HG03280 (cell line): ENCODE data around the gene MPZ.
"Not testable (repeated sequence)": the region's sequence is repeated elsewhere in the genome, so short reads cannot be mapped to it uniquely, and the experiment has no call there.

Experiments
- ATAC-seq: cut with Tn5 transposase; IDR thresholded peaks from one replicate; pipeline ENCODE4 v1.9.1; 2021; ENCODE audit warnings: mild to moderate bottlenecking, moderate library complexity; ENCODE audit not compliant: unreplicated experiment

MPZ gene

DNA sequence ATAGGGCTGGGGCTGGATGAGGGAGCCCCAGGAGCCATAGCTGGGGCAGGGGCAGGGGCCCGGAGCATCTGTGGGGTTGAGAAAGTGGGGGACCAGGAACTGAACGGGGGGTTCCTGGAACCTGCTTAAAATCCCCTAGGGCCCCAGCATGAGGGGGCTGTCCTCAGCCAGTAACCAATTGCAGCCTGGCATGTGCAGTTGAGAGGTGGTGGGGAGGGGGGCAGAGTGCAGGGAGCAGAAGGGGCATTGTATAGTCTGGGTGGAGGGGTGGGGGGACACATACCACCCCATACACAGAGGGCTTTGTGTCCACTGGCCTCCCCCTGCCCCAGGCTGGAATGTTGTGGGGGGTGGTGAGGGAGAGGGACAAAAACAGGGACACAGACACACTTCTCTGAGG is at the start of gene MPZ:
TSS of gene MPZ (minus strand) at position 101 of the 400 bp plus-strand sequence. CDS start at position 38, 63 bp downstream.
- no peak for ATAC-seq

DNA sequence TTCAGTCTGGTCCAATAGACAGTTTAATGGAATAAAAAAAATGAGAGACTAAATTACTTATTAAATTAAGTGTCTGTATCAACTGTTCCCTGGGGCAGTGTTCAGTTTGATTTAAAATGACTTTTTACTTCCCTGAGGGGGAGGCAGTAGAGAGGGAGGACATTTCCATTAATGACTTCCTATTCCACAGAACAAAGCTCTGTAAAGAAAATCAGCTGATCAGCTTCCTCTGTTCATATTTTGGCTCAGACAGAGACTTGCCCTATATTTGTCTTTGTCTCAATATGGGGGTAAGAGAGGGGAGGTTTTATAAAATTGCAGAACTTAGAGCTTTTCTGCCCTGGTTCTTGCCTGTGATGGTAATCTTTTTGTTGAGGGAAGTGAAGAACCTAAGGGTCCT is 49.5 kb upstream of the MPZ start:
- no peak for ATAC-seq

DNA sequence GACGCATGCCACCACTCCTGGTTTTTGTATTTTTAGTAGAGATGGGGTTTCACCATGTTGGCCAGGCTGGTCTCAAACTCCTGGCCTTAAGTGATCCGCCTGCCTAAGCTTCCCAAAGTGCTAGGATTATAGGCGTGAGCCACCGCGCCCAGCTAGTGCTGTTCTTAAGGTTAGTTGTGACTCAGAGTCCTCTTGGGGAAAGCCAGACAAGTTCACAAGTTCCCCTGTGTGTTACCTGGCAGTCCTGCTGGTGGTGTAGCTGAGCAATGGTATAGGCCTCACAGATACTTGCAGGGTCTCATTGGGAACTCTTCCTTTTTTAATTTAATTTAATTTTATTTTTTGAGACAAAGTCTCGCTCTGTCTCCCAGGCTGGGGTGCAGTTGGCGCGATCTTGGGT is 47.3 kb upstream of the MPZ start:
- no peak for ATAC-seq

DNA sequence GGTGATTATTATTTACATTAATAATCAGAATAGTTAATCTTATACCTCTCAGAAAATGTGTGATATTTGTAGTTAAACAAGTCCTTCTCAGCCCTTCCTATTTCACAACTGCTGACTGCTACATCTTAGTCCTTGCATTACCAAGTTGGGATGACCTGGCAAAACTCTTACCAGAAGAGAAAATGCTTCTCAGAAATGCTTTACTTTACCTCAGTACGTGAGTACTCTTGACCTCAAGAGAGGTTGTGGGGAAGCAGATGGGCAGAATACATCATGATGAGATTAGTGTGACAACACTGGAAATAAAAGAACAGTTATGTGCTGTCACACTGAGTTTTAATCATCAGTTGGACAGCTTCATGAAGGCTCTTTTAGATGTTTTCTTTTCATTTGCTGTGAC is 41.7 kb upstream of the MPZ start:
- no peak for ATAC-seq

DNA sequence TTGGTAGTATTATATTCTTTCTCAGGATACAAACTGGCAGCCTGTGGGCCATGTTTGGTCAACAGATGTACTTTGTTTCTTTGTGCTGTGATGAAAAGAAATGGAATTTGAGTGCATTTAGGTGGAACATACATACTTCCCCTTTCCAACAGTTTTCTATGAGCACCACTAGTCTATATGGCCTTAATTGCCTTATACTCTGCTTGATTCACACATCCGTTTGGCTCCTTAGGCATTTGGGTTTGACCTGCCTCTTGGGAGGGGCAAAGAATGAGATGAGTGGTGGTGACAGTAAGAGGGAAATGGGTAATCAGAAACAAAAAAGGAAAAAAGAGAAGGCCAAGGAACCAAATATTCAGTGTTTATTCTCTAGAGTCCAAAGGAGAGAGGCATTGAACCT is 40.9 kb upstream of the MPZ start:
- no peak for ATAC-seq

DNA sequence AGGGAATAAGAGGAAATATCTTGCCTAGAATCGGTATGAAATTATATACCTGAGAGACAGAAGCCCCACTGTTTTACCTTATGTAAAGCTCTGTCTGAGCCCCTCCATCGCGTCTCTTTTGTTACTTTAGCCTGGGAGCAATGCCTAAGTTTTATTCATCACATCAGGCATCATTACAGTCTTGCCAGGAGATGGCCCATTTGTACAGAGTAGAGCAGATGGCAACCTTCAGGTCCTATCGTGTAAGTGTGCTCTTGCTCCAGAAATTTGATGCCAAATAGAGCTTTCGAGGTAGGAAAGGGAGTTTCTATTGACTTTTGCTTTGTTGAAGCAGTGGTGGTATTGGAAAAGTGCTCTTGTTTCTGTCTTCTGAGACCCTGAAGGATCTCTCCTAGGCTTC is 33.1 kb upstream of the MPZ start:
- ATAC-seq = no peak

DNA sequence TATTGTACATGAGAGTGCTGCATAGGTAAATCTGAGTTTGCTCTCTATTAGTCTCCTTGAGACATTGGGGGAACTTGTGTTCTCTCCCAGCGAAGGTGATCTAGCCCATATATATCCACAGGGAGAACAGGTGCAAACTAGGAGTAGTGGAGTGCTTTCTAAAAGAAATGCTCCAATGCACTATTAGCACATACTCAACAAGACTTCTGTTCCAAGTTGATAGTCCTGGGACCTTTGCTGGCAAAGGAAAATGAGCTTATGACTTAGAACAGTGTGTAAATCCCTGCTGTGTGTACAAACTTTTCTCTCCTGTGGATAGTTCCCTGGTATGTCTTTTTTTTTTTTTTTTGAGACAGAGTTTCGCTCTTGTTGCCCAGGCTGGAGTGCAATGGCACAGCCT is 32.4 kb upstream of the MPZ start:
- no peak for ATAC-seq

DNA sequence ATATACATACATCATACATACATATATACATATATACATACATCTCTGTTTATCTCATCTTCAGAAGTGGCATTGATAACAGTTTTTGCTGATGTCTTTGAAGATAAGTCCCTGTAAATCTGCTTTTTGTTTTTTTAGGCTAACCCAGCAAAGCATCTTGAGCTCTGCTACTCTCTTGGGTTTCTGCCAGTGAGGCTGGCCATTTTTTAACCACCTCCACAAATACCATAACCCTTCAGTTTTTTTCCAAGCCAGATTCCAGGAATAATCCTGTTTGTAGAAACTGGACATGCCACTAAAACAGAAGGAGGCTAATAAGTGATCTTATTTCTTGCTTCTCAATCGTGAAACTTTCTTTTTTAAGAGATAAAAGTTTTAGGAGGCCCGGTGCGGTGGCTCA is 26.0 kb upstream of the MPZ start:
- ATAC-seq = no peak

DNA sequence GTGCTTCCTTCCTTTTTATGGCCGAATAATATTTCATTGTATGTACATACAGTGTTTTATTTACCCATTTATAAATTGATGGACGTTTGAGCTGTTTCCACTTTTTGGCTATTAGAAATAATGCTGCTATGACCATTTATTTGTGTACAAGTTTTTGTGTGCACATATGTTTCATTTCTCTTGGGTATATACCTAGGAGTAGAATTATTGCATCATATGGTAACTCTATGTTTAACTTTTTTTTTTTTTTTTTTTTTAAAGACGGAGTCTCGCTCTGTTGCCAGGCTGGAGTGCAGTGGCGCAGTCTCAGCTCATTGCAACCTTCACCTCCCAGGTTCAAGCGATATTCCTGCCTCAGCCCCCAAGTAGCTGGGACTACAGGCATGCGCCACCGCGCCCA is 23.4 kb upstream of the MPZ start:
- ATAC-seq = no peak

DNA sequence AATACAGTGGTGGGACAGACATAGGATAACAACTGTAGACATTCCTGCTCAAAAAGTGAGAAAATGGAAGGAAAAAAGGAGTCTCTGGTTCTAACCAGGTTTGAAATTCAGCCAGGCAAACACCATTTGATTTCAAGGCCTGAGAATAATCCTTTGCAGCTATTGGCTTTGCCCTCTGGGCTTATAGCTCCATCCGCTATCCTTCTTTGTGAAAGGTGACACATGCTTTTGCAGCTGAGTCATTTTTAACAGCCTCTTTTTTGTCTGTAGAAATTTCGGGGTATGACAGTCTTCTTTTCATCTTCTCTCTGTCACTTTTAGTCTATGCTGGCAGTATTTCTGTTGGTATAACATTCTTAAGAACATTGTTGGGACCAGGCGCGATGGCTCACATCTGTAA is 20.6 kb upstream of the MPZ start:
- no peak for ATAC-seq

DNA sequence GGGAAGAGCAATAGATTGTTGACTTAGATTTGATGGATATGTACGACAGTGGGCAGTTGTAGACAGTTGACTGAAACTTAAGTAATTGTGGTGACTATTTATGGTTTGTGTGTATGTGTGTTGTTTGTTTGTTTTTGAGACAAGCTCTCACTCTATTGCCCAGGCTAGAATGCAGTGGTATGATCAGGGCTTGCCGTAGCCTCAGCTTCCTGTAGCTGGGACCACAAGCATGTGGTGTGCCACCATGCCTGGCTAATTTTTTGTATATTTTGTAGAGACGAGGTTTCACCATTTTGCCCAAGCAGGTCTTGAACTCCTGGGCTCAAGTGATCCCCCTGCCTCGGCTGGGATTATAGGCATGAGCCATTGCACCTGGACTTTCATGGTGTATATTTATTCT is 14.3 kb upstream of the MPZ start:
- ATAC-seq = no peak

DNA sequence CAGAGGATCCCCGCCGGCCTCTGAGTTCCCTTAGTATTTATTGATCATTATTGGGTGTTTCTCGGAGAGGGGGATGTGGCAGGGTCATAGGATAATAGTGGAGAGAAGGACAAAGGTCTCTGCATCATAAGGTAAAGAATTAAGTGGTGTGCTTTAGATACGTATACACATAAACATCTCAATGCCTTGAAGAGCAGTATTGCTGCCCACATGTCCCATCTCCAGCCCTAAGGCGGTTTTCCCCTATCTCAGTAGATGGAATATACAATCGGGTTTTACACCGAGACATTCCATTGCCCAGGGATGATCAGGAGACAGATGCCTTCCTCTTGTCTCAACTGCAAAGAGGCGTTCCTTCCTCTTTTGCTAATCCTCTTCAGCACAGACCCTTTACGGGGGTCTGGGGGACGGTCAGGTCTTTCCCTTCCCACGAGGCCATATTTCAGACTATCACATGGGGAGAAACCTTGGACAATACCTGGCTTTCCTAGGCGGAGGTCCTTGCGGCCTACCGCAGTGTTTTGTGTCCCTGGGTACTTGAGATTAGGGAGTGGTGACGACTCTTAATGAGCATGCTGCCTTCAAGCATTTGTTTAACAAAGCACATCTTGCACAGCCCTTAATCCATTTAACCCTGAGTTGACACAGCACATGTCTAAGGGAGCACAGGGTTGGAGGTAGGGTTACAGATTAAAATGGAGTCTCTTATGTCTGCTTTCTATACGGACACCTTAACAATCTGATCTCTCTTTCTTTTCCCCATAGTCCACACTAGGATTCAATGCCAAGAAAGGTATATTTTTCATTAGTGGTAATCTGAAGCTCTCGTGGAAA is 6.3 kb upstream of the MPZ start:
- not testable (repeated sequence) for ATAC-seq

DNA sequence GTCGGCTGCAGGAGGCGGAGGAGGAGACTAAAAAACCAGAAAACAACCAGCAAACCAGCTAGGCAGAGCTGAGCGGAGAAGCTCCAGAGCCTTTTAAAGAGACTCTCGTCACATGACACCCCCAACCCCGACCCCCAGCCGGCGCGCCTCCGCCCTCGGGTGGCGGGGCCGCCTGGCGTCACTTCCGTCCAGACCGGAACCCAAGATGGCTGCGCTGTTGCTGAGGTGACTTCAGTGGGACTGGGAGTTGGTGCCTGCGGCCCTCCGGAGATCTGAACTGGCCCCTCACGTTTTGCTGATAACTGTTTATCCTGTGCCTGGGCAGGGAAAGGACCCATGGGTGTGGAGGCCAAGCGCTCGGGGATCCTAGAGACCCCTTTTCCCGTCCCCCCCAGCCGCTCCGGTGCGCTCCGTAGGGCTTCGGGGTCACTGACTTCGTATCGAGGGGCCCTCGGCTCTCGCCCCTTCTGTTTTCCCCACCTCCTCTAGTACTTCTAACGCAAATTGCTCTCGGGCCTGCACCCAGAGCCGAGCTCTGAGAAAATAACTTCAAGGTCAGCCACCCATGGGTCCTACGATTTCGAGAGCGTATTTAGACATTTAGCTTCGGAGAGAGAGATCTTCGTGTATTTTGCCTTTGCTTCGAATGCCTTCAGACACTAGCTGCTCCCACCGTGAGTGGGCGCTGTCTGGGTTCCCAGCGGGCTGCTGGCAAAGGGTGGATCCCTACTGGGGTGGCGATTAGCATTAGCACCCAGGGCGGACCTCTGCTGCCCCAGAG is 4.6 kb upstream of the MPZ start, which contains the start of gene SDHC:
TSS of gene SDHC (plus strand) at position 181 of the 781 bp plus-strand sequence. CDS start at position 206, 25 bp downstream.
- peak; percentile 97 for ATAC-seq

DNA sequence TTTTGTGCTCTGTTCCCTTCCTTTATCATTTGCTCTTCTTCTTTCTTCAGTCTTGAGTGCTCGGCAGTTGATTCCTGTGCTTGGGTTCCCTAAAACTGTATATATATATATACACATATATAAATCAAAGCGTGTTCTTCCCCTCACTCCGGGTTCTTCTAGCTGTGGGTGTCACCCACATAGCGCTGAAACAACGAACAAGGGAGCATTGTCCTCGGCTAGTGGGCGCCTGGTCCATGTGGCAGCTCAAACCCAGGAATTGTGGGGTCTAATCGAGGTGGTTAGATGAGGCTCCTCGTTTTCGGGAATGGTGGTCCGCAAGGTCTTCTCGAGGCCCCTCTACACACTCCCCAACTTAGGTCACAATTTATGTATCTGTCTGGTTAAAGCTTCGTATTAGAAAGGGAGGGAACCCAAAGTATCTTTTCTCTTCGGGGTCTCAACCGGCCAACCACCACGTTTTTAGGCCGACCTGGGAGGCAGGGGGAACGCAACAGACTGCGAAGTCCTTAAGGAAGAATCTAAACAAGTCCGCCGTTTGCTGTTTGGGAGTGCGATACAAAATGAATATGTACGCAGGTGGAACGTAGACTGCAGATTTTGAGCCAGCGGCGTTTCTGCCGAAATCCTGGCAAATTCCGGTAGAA is 3.9 kb upstream of the MPZ start:
- peak; percentile 13 for ATAC-seq

DNA sequence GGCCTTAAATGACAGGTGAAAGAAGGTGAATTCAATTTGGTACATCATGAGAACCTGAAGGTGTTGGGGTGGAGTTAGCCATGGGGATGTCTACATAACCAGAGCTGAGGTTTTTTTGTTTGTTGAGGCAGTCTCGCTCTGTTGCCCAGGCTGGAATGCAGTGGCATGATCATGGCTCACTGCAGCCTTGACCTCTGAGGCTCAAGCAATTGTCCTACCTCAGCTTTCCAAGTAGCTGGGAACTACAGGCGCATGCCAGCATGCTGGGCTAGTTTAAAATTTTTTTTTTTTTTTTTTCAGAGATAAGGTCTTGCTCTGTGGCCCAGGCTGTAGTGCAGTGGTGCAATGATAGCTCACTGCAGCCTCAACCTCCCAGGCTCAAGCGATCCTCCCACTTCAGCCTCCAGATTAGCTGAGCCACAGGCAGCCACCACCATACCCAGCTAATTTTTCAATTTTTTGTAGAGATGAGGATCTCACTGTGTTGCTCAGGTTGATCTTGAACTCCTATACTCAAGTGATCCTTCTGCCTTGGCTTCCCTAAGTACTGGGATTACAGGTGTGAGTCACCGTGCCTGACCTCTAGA is 1.9 kb upstream of the MPZ start:
- no peak for ATAC-seq

DNA sequence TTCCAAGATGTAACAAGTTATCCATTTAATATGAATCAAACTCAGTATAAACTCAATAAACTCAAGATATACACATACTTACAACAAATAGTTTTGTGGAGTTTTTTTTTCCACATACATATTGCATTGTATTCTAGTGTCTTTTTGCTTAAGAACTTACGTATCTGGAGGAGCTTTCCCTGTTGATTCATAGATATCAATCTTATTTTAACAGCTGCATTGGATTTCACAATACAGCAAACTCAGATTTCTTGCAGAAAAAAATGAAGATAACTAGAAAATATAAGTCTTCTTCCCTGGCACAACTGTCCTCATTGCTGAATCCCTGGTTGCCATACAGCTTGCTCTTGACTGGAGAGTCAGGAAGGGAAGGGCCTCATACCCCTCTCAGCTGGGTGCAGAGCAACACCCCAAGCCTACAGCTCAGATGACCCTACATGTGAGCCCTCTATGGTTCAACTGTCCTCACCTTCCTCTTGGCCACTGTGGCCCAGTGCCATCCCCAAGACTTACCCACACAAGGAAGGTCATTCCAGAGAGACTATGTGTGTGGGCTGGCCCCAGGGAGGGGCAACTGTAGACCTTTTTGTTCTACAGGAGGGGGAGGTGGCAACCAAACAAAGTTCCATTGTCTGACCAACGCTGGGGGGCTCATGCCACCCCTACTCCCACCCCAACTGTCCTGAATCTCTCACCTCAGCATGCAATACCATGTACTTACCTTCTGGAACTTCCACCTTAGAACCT is 1.7 kb downstream of the MPZ start:
- ATAC-seq = no peak

DNA sequence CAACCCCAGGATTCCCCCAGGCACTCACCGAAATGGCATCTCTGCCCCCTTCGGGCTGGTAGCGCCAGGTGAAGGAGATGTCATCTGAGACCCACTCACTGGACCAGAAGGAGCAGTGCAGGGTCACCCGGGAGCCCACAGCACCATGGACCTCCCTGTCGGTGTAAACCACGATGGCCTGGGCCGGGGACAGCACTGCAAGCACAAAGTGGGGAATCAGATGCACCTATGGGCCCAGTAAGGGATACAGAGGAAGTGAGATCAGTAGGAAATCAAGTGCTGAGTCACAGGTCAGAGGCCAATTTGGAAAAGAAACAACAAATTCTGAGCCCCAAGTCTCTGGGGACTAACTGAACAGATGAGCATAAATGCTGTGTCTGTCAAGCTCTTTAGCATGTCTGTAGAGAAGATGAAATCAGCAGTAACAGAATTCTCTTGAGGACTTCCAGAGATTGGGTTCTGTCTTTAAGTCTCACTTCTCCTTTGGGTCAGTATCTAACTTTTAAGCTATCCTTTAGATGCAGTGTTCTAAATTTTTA is 2.5 kb downstream of the MPZ start:
- ATAC-seq = no peak

DNA sequence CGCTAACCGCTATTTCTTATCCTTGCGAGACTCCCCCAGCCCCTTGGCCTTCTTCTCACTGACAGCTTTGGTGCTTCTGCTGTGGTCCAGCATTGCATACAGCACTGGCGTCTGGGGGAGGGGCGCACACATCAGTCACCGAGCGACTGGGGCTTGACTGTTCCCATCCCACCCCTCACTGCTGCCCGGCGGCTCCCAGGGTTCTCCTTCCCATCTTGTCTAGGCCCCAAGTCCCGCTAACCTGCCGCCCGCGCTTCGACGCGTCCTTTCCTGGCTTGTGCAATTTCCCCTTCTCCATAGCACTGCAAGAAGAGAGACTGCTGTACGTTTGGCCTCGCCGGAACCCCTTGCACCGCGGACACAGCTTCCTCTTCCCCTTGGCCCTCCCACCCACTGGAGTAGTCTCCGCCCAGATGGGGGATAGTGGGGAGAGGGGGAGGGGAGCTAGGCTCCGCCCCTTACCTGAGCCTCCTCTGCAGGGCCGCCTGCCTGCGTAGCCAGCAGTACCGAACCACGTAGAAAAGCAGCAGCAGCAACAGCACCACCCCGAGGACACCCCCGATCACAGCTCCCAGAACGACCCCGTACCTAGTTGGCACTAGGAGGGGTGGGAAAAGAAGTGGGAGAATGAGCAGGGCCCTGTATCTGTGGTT is 3.8 kb downstream of the MPZ start:
- ATAC-seq = peak; percentile 77

DNA sequence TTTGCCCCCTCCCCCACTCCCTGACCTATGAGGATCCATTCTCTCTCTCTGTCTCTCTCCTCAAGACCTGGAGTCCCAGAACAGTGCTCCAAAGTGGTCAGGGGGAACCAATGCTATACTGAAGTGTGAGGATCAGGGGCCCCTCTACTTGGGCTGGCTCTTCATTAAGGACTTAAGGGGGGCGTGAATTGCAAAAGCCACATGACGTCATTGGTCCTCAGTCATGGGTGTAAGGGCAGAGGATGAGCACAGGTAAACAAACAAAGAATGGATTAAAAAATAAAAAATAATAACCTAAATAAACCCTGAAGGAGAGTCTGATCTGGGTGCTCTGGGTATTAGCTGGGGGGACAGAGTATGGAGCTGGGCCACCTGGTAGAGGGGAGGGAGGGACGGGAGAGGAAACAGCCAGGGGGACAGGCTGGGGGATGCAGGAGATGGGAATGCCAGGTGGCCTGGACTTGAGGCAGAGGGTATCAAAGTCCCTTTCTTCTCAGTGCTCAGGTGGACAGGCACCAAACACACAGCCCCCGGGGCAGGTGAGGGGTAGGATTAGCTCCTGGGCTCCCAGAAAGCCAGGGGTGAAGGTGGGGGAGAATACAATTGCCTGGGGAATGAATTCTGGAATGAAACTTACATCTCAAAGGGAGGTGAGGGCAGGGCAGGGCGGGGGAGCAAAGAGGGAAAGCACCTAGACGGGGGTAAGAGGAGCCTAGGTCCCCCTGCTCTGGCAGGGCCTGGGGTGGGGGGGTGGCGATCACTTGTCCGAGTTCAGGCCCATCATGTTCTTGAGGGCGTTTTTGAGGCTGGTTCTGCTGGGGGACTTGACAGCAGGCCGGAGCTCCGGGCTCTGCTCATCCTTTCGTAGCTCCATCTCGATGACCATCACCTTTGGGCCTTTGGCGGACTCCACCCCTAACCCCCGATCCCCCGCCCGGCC is 4.6 kb downstream of the MPZ start:
- no peak for ATAC-seq
